Psoas muscle (tissue), 8 donors: ENCODE results near the gene HMX1. TPM values are rescaled to one million over a fixed set of nuclear protein-coding genes. Genes with fewer than 3 reads are reported as not detected.

Experiments used
- ATAC-seq, 4 donors: fragments of 200-7000 bp; cut with Tn5 transposase; one replicate each; pipeline ENCODE4 v1.9.1; 2020; ENCODE audit warnings: moderate library complexity in 3 of 4, mild to moderate bottlenecking in 2 of 4
- DNase-seq, 2 donors: peaks; one replicate each; pipeline ENCODE4 v3.0.0-alpha.2; 2020
- H3K27ac ChIP-seq: fragments of 200-600 bp; one replicate; pipeline ENCODE4 v1.8.0; 2022
- H3K27me3 ChIP-seq, 3 donors: fragments of 200-600 bp in 1 of 3; one replicate each; pipeline versions ENCODE4 v1.6.1 to v1.8.0; 2013 to 2022; ENCODE audit warnings: low read length in 2 of 3, mild to moderate bottlenecking in 2 of 3, moderate library complexity in 1 of 3; ENCODE audit not compliant: insufficient read depth in 3 of 3
- H3K36me3 ChIP-seq, 2 donors: fragments of 200-600 bp in 1 of 2; one replicate each; pipeline versions ENCODE4 v1.6.1 to v1.8.0; 2013 to 2022; ENCODE audit warnings: low read depth in 1 of 2, mild to moderate bottlenecking in 1 of 2, moderate library complexity in 1 of 2; ENCODE audit not compliant: insufficient read depth in 1 of 2
- H3K4me1 ChIP-seq: fragments of 200-600 bp; one replicate; pipeline ENCODE4 v1.8.0; 2022
- H3K4me3 ChIP-seq: fragments of 200-600 bp; one replicate; pipeline ENCODE4 v1.8.0; 2022; ENCODE audit warnings: mild to moderate bottlenecking
- H3K9me3 ChIP-seq: fragments of 200-600 bp; one replicate; pipeline ENCODE4 v1.8.0; 2022
- WGBS, 3 donors: extraction: QIAGEN DNeasy Blood & Tissue Kit; methylation state at CpG; one replicate each; pipeline versions ENCODE4 v1.1.6 to v1.1.7; 2013; 5-methylcytosine and 5-hydroxymethylcytosine counted together
- intact Hi-C, 2 donors: fragments of 100-400 bp; cut with DNase I; formaldehyde crosslinking; loops; one replicate each; pipeline versions ENCODE4 v1.11.0 to v1.14.2; 2022
- polyA plus RNA-seq, 3 donors: library from polyadenylated mRNA; stranded (reverse); fragments of 200-250 nt; gene quantifications; one replicate each; pipeline ENCODE4 v1.2.3, GENCODE V29; 2013
- total RNA-seq, 4 donors: library from RNA; stranded (reverse); fragmentation: NEBNext Ultra II Directional in 2 of 4; extraction: Animal tissue kit (Norgen Biotek cat#: 25700) in 2 of 4; gene quantifications; one replicate each; pipeline versions ENCODE4 v1.2.1 to v1.2.4, GENCODE V29; 2021 to 2023
- TF ChIP-seq, protein P1 (sequence below): fragments of 200-600 bp; IDR thresholded peaks from one replicate; pipeline ENCODE4 v1.8.0; 2022; ENCODE audit warnings: antibody characterized with exemption
- donor health status: healthy with polysubstance abuse.
- donor health status: DM: no; HTN: no; CAD: no; lungs with moderate emphysema.
- donor health status: Bipolar disorder and iron deficiency.
- donor health status: healthy.
- donor health status: DM: yes; HTN: yes; CAD: no.
- donor health status: DM: no; HTN: no; CAD: no.
- donor health status: DM: no; HTN: no; CAD: no.
- donor health status: DM: yes; HTN: yes; CAD: no.

The HMX1 gene
- total and polyA plus RNA-seq, 7 donors: not detected

DNA sequence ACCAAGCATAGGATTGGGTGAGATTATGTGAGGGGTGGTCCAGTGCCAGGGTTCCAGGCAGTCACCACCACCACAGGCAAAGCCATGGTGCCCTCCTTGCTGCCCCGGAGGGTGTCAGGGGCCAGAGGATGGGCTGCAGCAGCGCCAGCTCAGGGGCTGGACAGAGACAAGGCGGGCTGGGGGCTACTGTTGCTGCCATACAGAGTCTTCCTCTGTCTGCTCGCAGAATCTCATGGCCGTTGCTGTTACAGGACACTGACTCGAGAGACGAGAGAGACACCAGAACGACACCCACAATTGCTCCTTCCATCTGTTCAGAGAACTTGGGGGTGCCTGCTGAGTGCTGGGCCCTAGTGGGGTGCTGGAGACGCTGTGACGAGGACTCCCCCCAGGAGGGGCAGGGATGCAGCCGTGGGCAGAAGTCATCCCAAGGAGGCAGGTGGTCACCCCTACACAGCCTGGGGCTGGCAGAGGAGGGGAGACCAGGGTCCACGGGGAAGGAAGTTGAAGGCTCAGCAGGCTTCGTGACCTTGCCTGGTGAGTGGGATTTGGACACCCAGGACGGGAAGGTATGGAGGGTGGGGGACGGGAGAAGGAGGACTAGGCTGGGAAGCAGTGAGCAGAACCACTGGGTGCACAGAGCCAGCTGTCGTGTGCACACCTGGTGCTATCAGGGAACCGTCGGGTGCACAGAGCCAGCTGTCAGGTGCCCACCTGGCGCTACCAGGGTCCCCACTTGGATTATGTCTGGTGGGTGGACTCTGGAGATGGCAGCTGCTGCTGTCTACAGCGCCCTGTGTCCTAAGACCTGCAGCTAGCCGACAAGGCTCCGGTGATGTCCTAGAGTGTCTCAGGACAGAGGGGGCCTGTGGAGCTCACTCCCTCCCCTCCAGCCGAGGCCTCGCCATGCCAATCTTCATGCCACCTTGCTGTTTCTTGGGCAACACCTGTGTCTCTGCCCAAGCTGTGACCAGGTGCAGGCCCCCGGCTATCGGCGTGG, 43.9 kb upstream of the HMX1 start:
- Histone ChIP-seq H3K27me3 (peaks cover 3 to 17% (median 10%) of the 10 kb centered on the region in 3 donors), H3K27ac (no peak overlapping the region), H3K36me3 (no peaks in the 10 kb centered on the region), H3K9me3 (no peaks in the 10 kb centered on the region), H3K4me1 (no peaks in the 10 kb centered on the region), H3K4me3 (no peak overlapping the region)
- peak in 1 of 2 donors; percentile 43 for DNase-seq
- TF ChIP-seq, protein P1, sequence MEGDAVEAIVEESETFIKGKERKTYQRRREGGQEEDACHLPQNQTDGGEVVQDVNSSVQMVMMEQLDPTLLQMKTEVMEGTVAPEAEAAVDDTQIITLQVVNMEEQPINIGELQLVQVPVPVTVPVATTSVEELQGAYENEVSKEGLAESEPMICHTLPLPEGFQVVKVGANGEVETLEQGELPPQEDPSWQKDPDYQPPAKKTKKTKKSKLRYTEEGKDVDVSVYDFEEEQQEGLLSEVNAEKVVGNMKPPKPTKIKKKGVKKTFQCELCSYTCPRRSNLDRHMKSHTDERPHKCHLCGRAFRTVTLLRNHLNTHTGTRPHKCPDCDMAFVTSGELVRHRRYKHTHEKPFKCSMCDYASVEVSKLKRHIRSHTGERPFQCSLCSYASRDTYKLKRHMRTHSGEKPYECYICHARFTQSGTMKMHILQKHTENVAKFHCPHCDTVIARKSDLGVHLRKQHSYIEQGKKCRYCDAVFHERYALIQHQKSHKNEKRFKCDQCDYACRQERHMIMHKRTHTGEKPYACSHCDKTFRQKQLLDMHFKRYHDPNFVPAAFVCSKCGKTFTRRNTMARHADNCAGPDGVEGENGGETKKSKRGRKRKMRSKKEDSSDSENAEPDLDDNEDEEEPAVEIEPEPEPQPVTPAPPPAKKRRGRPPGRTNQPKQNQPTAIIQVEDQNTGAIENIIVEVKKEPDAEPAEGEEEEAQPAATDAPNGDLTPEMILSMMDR: no peak
- intact Hi-C loops: loop anchor here (10.0 kb wide), 2 partner anchors 311 to 441 kb away; no protein-coding TSS in a partner anchor
- ATAC-seq: no peak
- 65 to 72% (median 69%) methylated on average over 27 of the region's 27 CpGs for WGBS, 3 donors

DNA sequence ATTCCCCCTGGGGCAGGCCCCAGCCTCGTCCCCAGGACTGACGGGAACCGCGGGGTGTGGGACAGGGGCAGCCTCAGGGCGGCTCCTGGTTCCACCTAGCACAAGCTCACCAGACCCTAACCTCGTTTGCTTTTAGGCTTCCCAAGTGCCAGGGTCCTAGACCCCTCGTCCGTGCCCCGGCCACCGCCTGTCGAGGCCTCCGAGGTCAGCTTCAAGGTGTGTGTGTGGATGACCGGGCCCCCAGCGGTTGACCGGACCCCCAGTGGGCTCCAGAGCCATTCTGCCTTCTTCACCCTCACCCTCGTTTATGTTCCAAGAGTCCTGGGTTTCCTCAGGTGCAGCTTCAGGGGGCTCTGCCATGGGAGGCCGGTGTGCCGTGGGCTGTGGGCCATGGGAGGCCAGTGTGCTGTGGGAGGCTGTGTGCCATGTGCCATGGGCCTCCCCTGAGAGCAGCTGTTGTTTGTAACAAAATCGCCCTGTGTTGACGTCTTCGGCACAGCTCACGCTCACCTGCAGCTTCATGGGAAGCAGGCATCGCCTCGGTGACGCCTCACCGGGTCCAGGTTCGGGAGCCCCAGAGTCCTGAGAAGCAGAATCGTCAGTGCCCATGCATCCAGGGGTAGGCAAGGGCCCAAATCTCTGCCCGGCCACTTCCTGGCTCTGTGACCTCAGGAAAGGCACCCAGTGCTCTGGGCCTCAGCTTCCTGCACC, 43.0 kb upstream of the HMX1 start:
- H3K36me3 ChIP-seq: no peaks in the 10 kb centered on the region
- ATAC-seq (no peak), DNase-seq (peak in 1 of 2 donors; percentile 24)
- peaks cover 2 to 13% (median 10%) of the 10 kb centered on the region in 3 donors for H3K27me3 ChIP-seq
- no peak overlapping the region for H3K4me3 ChIP-seq
- no peaks in the 10 kb centered on the region for H3K4me1 ChIP-seq
- intact Hi-C loops: loop anchor here (10.0 kb wide), 2 partner anchors 310 to 440 kb away; no protein-coding TSS in a partner anchor
- H3K9me3 ChIP-seq: no peaks in the 10 kb centered on the region
- no peak overlapping the region for H3K27ac ChIP-seq
- WGBS, 3 donors: 74 to 82% (median 79%) methylated on average over 29 of the region's 29 CpGs
- TF ChIP-seq, protein P1: no peak

DNA sequence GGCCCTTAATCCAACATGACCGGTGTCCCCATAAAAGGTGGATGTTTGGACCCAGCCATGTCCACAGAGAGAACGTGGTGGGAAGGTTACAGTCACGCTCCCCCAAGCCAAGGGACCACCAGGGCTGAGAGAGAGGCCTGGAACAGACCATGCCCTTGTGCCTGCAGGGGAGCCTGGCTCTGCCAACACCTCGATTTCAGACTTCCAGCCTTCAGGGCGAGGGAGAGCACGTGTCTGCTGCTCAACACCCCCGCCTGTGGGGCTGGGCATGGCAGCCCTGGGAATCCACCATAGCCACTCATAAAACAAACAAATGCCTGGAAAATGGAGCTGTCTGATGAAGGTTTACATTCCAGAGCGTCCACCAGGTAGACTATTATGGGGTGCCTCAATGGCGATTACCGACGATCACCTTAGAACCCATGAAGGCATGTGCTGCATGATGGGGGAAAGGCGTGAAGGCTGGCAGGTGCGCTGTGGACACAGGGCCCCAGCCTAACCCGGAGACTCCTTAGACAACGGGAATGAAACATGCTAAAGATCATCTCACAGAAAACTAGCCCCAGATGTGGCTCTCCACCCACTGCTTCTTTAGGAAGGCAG, 42.3 kb upstream of the HMX1 start:
- Histone ChIP-seq H3K27ac (no peak overlapping the region), H3K27me3 (peaks cover 0 to 11% (median 10%) of the 10 kb centered on the region in 3 donors), H3K36me3 (no peaks in the 10 kb centered on the region), H3K4me1 (no peaks in the 10 kb centered on the region), H3K9me3 (no peaks in the 10 kb centered on the region), H3K4me3 (no peak overlapping the region)
- TF ChIP-seq, protein P1: no peak
- WGBS, 3 donors: 70 to 73% (median 71%) methylated on average over 15 of the region's 15 CpGs
- DNase-seq (no peak), ATAC-seq (no peak)
- intact Hi-C loops: loop anchor here (10.0 kb wide), 2 partner anchors 309 to 439 kb away; no protein-coding TSS in a partner anchor

DNA sequence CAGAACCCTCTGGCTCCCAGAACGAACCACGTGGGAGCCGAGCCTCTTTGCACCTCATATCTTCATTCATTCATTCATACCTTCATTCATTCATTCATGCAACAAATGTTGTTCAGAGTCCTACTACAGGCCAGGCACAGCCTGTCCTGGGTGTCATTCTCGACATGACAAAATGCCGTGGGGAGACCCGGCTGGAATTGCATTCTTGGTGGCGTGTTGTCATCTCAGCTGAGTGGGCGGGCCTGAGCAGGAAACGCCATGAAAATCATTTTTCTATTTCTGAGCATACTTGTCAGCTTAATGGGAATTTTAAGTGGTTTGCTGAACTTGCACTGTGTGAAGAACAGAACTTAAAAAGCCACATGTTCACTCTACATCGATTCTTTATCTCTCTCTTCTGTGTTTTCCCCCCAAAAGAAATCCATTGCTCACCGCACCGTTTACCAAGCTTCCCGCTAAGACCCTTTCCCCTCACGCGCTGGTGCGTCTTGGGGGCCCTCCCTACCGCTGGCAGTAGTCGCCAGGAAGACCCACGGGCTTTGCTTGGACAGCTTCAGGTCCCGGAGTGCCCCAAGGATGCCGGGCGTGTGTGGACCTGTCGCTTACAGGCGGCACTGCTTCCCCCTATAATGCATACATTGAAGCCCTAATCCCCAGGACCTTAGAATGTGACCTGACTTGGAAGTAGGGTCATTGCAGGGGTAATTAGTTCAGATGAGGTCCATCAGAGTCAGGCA, 41.6 kb upstream of the HMX1 start:
- intact Hi-C loops: loop anchor here (10.0 kb wide), 2 partner anchors 308 to 438 kb away; no protein-coding TSS in a partner anchor
- TF ChIP-seq, protein P1: no peak
- H3K36me3 ChIP-seq: no peaks in the 10 kb centered on the region
- H3K27me3 ChIP-seq: peaks cover 0 to 11% (median 10%) of the 10 kb centered on the region in 3 donors
- H3K27ac ChIP-seq: no peak overlapping the region
- H3K4me3 ChIP-seq: no peak overlapping the region
- WGBS, 3 donors: 59 to 64% (median 59%) methylated on average over 24 of the region's 24 CpGs
- H3K9me3 ChIP-seq: no peaks in the 10 kb centered on the region
- peak in 1 of 2 donors; percentile 22 for DNase-seq
- no peak for ATAC-seq
- H3K4me1 ChIP-seq: no peaks in the 10 kb centered on the region
